ENCODE data around the gene CUEDC1. TPM values are rescaled to one million over a fixed set of nuclear protein-coding genes. Genes with fewer than 3 reads are reported as not detected.
A peak's percentile ranks its signal among the peaks of the same experiment; 100 is the strongest.

The CUEDC1 gene
- total RNA-seq, 3 donors from 2014 or later: 13.0 to 18.0 (median 14.5) TPM

GRCh38 chr17:57858838-57859237 is 96.4 kb downstream of the CUEDC1 start:
- no peaks in the 10 kb centered on the region for H3K36me3 ChIP-seq
- H3K4me3 ChIP-seq: no peak overlapping the region
- intact Hi-C loops (cut with DNase I; ENCODE audit: low total_unique reads): no loop called here
- H3K9me3 ChIP-seq: no peaks in the 10 kb centered on the region
- DNase-seq (ENCODE audit: low spot score in 2 of 2): no peak
- TF ChIP-seq POLR2AphosphoS5 (IDR thresholded peaks at IDR 0.05) (no peak), POLR2A (IDR thresholded peaks at IDR 0.05) (no peak), CTCF (IDR thresholded peaks at IDR 0.05) (no peak)
- H3K27me3 ChIP-seq: no peaks in the 10 kb centered on the region
- H3K27ac ChIP-seq: no peak overlapping the region
- peaks cover 7% of the 10 kb centered on the region in 2 donors for H3K4me1 ChIP-seq

- TF ChIP-seq POLR2A (IDR thresholded peaks at IDR 0.05) (no peak), CTCF (IDR thresholded peaks at IDR 0.05) (no peak), POLR2AphosphoS5 (IDR thresholded peaks at IDR 0.05) (no peak)
- Histone ChIP-seq H3K4me3 (no peak overlapping the region), H3K27me3 (no peaks in the 10 kb centered on the region), H3K27ac (no peak overlapping the region), H3K4me1 (peaks cover 7% of the 10 kb centered on the region in 2 donors), H3K9me3 (no peaks in the 10 kb centered on the region), H3K36me3 (no peaks in the 10 kb centered on the region)
- no peak for DNase-seq (ENCODE audit: low spot score in 2 of 2)
- intact Hi-C loops (cut with DNase I; ENCODE audit: low total_unique reads): no loop called here
These were observed 98.2 kb downstream of the CUEDC1 start for GRCh38 chr17:57856792-57857620.

- Histone ChIP-seq H3K36me3 (no peaks in the 10 kb centered on the region), H3K9me3 (no peaks in the 10 kb centered on the region), H3K27me3 (no peaks in the 10 kb centered on the region), H3K27ac (no peak overlapping the region), H3K4me3 (no peak overlapping the region), H3K4me1 (peaks cover under 1 to 1% of the 10 kb centered on the region in 2 donors)
- intact Hi-C loops (cut with DNase I; ENCODE audit: low total_unique reads): no loop called here
- no peak for TF ChIP-seq POLR2A (IDR thresholded peaks at IDR 0.05)
- no peak for TF ChIP-seq POLR2AphosphoS5 (IDR thresholded peaks at IDR 0.05)
- TF ChIP-seq CTCF (IDR thresholded peaks at IDR 0.05): no peak
- no peak for DNase-seq (ENCODE audit: low spot score in 2 of 2)
These were observed 99.7 kb downstream of the CUEDC1 start for GRCh38 chr17:57855391-57856035.

GRCh38 chr17:57853695-57854094 is 101.5 kb downstream of the CUEDC1 start:
- peak; percentile 68 to 89 for DNase-seq (ENCODE audit: low spot score in 2 of 2)
- intact Hi-C loops (cut with DNase I; ENCODE audit: low total_unique reads): no loop called here
- H3K27me3 ChIP-seq: no peaks in the 10 kb centered on the region
- H3K4me1 ChIP-seq: peaks cover 0 to 7% of the 10 kb centered on the region in 2 donors
- peak in 2 of 3 donors; percentile 11 to 53 for TF ChIP-seq POLR2AphosphoS5 (IDR thresholded peaks at IDR 0.05)
- no peak for TF ChIP-seq CTCF (IDR thresholded peaks at IDR 0.05)
- H3K27ac ChIP-seq: peak overlapping the region; percentile 57 to 64
- no peak overlapping the region for H3K4me3 ChIP-seq
- no peaks in the 10 kb centered on the region for H3K36me3 ChIP-seq
- no peaks in the 10 kb centered on the region for H3K9me3 ChIP-seq

- peak overlapping the region; percentile 16 to 57 for H3K27ac ChIP-seq
- no peaks in the 10 kb centered on the region for H3K9me3 ChIP-seq
- no peak for TF ChIP-seq POLR2AphosphoS5 (IDR thresholded peaks at IDR 0.05)
- no peak for TF ChIP-seq CTCF (IDR thresholded peaks at IDR 0.05)
- TF ChIP-seq POLR2A (IDR thresholded peaks at IDR 0.05): no peak
- H3K4me3 ChIP-seq: no peak overlapping the region
- DNase-seq (ENCODE audit: low spot score in 2 of 2): no peak
- H3K4me1 ChIP-seq: peaks cover 0 to 9% of the 10 kb centered on the region in 2 donors
- intact Hi-C loops (cut with DNase I; ENCODE audit: low total_unique reads): no loop called here
- H3K36me3 ChIP-seq: no peaks in the 10 kb centered on the region
- H3K27me3 ChIP-seq: no peaks in the 10 kb centered on the region
These were observed 102.3 kb downstream of the CUEDC1 start for GRCh38 chr17:57852955-57853328.
